EH (cell line): ENCODE measurements around the gene KRT79.
"Not testable (repeated sequence)": the region's sequence is repeated elsewhere in the genome, so short reads cannot be mapped to it uniquely, and the experiment has no call there.

Experiments
- DNase-seq: peaks from one replicate; pipeline ENCODE4 v3.0.0-alpha.2; 2015; ENCODE audit warnings: low read depth

The KRT79 gene

DNA sequence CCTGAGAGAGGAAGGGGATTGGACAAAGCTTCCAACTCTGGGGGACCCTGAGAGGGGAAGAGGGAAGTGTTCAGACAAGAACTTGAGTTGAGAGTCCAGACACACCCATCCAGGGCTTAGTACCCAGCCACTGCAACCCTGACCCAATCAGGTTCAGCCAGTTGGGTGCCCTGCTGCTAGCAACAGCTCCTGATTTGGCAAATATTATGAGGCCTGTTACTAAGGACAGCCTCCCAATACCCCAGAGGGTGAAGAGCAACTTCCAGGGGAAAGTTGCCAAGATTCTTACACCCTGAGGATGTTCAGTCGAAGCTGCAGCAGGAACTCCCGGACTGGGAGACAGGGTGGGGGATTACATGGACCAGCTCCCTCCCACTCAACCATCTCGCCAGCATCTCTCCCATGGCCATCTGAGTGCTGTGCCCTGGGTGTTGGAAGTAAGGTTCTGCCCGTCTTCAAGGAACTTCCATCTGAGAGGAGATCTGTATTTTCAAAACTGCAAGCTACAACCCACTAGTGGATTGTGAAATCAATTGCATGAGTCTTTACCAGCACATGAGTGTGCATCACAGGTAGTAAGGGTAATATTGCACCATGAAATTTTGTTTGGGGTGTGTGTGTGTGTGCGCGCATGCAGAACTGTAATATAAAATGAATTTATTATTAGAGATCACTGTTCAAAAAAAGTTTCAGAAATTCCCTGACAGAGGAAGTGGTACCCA, 26.2 kb upstream of the KRT79 start:
- peak; percentile 81 for DNase-seq

DNA sequence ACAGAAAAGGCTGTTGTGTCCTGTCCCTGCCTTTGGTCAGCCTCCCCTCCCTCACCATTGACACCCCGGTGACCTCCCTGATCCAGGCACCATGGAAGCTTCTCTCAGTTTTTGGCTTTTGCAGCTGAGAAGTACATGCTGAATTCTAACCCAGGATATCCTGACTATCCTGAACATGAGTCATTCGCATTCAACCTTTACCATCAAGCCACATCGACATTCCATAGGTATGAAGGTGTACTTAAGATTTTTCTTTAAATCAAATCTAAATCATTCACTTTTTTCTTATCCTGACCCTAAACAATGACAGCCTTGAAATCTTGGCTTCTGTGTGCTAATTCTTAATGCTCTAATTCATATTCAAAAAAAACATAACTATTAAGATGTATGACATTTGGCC, 23.4 kb upstream of the KRT79 start:
- no peak for DNase-seq

DNA sequence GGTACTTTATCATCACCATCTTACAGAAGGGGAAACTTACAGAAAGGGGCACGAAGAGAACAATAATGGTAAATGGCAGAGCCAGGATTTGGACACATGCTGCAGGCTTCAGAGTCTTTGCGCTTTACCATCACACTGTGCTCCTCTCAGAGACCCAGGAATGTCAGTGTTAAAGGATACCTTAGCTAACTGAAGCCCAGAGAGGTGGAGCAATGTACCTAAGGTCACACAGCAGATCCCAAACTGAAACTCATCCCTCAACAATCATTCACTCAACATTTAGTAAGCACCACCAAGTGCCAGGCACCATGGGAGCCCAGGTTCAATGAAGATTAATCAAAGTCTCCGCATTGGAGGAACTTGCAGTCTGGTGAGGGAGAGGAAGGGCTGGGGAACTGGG, 22.7 kb upstream of the KRT79 start:
- no peak for DNase-seq

DNA sequence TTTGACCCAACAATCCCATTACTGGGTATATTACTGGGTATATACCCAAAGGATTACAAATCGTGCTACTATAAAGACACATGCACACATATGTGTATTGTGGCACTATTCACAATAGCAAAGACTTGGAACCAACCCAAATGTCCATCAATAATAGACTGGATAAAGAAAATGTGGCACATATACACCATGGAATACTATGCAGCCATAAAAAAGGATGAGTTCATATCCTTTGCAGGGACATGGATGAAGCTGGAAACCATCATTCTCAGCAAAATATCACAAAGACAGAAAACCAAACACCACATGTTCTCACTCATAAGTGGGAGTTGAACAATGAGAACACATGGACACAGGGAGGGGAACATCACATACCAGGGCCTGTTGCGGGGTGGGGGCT, 22.0 kb upstream of the KRT79 start:
- not testable (repeated sequence) for DNase-seq

DNA sequence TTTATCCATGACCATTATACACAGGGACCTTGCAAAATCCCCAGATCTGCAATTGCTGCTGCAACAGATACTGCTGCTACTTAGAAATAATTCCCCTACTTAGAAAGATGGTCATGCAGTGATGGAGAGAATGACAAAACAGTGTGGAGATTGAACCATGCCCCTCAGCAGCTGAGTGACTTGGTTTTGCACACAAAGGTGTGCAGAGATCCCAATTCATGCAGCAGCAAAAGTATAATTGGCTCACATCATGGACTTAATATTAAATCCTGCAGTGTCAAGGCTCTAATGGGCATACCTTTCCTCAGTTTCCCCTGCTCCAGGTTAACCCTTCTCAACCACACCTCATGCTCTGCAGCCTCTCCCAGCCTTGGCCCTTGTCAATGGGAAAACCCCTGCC, 17.7 kb upstream of the KRT79 start:
- DNase-seq, result no peak

DNA sequence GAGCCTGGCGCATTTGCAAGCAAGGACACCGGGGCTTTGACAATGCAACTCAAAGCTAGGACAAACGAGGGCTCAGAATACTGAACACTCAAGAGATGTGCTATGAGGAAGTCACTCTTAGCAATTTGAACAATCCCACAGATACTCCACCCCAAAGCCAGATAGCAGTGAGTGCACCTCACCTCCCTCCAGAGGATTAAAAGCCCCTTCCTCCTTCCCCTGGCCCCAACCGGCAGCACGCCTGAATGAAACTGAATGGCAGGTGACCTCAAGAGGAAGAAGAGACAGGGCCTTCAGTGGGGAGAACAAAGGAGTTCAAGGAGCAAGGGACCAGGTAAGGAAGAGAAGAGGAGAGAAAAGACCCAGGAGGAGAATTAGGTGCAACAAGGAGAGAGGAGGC, 16.6 kb upstream of the KRT79 start:
- no peak for DNase-seq

DNA sequence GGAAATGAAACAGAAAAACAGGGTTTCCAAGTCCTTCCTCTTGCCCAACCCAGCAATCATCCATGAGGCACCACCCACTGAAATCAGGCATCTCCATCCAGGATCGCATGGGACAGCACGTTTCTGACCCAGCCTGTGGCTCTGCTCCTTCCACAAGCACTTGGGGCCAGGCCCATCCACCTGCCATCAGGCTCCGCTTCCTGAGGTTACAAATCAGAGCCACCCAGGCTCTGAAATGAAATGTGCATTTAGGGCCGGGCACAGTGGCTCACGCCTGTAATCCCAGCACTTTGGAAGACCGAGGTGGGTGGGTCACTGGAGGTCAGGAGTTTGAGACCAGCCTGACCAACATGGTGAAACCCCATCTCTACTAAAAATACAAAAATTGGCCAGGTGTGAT, 15.4 kb upstream of the KRT79 start:
- no peak for DNase-seq

DNA sequence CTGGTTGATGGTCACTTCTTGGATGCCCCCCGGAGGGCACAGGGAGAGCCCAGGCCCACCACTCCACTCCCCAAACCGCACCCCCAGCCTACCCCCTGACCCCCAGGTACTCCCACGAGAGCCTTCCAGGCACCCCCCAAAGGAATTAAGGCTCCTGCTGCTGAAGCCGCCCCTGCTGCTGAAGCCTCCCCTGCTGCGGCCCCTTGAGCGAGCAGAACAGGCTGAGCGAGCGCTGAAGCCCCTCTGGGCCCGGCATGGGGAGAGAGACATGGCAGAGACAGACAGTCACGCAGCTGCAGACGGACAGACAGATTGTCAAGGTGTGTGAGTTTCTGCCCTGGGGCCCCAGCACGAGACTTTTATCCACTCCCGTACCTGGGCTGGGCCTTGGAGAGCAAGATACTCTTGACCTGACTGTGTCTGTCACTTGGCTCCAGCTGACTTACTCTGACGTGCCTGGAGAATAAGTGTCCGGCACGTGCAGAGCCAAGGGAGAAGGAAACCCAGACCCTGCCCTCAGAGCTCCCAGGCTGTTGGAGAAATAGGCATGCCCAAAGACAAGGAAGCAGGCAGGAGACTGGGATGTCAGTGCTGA, 14.6 kb upstream of the KRT79 start, which contains the start of gene KRT78:
Gene KRT78, minus strand, starts transcription at position 334 of the 595 bp plus-strand sequence. Its CDS starts 64 bp downstream, at position 270.
- no peak for DNase-seq

DNA sequence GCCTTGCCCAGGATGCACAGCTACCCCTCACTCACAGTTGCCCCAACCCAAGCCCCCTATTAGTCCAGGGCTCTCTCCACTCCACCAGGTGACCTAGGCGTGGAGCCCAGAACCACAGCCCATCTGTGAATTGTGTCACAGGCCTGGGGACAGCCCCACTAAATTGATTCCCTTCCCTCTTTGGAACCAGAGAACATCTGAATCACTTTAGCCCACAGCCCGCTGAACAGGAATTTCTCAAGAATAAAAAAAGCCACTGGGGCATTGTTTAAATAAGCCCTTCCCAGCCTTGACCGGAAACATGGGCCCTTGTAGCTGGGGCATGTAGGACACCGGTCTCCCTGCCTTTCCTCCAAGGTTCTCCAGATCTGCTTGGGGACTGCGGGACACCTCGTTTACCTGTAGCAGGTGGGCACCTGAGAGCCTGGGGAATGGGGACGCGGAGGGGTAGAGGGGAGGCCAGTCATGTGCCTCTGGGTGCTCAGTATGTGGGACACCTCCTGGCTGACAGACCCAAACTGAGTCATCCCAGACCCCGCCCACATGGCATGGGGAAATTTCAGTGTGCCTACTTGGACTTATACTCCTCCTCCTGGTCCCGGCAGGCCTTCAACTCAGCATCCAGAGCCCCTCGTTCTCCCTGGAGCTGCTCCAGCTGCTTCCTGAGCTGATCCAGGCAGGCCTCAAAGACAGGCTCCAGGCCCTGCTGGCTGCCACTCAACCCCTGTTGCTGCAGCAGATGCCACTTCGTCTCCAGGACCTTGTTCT, 13.4 kb upstream of the KRT79 start:
- DNase-seq, result peak; percentile 20

DNA sequence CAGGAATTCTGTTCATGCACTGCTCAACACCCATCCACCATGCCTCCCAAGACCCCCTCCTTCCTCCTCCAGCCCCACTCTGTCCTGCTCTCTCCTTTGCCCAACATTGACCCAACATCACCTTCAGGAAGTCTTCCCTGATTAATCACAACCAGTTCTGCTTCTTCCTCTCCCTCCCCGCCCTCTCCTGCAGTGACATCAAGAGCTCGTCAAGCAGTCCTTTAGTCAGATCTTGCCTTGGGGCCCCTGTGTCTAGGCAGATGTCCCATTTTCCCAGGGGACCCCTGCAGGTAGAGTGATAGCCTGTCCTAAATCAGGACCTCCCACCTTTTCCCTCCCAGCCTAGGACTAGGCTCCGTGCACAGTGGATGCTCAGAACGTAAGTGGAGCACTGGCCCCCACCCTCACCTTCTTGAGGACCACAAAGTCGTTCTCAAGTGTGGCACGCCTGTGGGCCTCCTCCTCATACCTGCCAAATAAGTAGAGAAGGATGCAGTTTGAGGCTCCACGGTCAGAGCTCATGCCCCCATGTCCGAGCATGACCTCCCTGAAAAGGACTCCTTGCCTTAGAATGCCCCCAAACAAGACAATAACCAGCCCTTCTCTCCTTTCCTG, 12.4 kb upstream of the KRT79 start:
- no peak for DNase-seq

DNA sequence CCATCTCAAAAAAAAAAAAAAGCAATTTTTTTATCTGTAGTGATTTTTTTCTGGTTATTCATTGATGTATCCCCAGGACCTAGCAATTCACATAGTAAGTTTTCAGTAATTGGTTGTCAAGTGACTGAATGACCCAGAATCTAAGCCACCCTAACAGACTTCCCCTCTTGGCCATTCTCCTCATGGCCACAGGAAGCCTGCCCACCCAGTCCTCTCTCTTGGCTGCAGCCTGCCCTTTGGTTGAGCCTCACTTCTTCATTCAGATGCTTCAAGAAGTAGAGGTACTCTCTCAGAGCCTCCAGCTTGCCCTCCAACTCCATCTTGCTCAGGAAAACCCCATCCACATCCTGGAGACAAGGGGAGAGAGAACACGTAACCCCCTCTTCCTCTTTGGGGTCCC, 11.8 kb upstream of the KRT79 start:
- no peak for DNase-seq

DNA sequence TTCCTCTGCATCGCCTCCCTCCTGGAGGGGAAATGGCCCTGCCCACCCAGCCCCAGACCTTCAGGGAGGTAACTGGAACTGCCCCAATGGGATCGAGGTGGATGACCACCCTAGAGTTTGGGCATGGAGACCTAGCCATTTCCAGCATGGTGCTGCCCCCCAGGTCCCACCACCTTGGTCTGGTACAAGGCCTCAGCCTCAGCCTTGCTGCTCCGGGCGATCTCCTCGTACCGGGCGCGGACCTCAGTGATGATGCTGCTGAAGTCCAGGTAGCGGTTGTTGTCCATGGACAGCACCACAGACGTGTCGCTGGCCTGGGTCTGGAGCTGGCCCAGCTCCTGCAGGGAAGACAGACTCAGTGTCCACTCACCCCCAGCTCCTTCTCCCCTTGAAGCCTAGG, 10.3 kb upstream of the KRT79 start:
- DNase-seq, result no peak

DNA sequence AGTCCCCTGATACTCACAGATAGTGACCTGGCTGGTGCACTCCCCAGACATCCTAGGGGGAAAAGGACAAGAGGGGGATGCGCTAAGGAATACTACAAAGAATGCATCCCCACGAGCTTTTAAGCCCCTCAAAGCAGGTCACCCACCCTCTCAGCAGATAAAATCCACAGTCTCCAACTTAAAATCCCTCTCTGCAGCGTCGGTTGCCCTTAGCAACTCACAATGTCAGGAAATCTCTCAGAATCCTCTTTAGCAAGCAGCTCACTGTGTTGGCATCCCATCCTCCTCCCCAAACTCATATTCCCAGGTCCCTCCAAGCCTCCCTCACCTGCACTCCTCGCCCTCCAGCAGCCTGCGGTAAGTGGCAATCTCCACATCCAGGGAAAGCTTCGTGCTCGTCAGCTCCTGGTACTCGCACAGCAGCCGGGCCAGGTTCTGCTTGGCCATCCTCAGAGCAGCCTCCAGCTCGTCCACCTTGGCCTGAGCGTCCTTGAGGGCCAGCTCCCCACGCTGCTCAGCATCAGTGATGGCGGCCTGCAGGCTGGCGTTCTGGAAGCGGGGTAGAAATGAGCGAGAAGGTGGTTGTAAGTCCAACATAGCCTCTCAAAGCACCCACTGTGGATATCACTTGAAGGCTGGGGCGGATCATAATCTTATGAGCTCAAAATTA, 5.5 kb upstream of the KRT79 start:
- no peak for DNase-seq

DNA sequence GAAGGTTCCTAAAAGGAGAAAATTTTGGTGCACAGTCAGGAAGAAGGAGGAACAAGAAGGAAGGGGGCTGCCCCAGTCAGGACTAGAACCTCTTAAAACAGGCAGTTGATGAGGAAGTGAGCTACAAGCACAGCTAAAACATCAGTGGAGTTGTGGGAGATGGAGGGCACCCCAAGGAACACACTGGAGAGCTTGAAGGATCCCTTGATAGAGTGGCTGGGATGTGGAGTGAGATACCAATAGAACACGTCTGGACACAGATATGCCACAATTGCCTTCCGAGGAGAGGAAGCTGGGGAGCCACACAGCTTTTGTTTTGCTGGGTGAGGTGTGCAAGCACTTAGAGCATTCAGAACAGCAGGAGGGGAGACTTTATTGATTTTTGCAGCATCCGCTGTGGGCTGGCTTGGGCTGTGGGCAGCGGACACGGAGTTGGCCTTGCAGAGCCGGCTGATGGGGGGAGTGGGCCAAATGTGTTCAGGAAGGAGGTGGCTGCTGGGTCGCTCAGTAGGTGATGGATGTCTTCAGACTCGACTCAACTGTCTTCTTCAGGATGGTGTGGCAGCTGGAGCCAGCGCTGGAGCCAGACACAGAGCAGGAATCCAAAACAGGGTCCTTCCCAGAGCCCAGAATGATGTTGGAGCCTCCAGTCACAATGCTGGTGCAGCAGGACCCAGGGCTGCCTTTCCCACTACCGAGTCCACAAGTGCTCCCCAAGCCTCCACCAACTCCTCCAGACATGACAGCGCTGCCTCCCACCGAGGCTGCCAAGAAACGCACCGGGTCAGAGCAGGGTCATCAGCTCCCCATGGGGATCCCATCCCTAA, 4.7 kb upstream of the KRT79 start:
- no peak for DNase-seq

DNA sequence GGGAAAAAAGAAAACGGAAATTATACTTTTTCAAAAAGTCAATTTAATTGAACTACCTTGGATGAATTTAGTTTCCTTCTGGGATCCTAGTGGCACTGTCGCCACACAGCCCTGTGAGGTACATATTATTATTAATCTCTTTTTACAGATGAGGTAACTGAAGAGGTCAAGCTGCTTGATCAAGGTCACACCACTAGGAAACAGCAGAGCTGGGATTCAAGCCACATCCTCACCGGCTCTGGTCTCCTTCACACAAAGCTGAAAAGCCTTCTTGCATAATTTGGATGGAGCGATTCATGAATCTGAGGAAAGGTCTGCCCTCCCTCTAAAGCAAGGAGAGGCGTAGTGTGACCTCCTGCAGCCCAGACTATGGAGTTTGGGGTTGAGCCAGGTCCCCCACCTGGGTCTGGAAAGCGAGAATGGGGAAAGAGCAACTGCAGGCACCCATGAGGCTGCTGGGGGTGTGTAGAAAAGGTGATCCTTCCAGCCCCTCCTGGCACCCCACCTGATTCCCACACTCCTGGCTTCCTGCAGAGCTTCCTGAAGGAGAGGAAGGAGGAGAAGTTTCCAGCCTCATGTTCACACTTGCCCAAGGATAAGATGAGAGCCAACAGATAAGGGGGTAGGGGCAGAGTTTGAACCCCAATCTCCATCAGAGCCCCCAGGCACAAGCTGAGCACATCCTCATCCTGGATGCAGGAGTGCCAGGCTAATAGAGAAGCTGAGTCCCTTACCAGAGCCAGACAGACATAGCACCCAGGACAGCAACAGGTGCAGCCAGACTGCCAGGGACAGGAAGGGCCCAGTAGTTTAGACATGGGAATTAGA, 3.9 kb upstream of the KRT79 start:
- no peak for DNase-seq

DNA sequence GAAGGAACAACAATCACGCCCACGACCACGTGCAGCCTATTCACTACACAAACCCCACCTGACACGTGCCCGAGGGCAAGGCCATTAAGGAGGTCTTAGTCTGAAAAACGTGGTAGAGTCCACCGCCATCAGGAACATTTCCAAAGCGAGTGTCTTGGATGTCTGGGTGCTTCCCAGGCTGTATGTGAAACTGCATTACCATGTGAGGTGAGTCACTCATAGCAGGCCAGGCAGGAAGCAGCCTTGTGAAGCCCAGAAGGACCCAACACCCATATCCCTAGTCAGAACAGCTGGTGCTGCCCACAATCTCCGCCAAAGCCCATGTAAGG, 3.3 kb upstream of the KRT79 start:
- peak; percentile 82 for DNase-seq

DNA sequence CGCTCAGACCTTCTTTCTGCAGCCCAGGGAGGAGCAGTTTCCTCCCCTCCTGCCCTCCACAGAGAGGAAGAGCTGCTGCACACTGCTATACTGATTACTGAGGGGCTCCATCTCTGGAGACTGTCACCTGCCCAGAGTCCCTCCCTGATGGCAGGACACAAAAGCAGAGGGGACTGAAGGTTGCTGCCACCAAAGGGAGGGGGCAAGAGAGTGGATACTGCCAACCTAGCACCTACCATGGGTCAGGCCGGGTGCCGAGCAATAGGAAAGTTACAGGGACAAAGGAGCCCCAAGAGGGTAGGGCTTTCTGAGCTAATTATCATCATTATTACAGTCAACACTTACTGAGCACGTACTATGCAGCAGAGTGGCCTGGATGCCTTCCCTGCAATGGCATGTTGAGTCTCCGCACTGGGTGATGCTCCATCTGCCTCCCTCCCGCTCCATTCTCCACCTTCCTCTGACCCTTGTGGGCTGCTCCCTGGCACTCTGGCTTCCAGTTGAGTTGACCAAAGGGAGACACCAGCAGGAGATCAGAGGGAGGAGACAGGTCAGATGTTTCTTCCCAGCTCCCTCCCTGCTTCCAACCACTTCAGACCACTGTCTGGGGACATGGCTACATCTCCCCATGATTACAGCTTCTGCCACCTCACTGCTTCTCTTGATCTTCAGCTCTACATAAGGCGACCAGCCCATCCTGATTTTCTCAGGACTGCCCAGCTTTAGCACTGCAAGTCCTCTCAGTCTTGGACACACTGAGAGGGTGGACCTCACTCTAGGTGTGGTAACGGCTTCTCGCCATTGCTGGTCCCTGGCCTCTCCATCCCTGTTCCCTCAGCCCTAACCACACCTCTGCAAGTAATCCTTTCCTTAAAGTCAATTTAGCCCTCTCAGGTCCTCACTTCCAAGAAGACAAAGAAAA, 2.6 kb upstream of the KRT79 start:
- DNase-seq, result no peak

DNA sequence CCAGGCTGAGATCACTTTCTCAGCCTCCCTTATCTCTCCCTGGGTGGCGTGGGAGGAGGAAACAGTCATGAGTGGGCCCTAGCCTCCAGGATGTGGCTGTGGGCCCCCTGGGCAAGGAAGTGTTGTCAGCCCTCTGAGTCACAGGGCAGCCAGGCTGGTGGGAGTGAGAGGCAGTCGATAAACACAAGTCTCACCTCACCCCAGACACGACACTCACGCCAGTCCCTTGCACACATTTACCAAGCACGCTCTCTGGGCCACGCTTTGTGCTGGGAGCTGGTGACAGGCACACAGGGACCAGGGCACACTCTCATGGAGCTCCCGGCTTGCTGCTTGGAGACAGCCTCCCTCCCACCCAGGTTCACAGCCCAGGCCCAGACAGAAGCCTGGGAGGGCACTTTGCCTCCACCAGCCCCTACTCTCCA, 1.9 kb upstream of the KRT79 start:
- DNase-seq, result peak; percentile 79

DNA sequence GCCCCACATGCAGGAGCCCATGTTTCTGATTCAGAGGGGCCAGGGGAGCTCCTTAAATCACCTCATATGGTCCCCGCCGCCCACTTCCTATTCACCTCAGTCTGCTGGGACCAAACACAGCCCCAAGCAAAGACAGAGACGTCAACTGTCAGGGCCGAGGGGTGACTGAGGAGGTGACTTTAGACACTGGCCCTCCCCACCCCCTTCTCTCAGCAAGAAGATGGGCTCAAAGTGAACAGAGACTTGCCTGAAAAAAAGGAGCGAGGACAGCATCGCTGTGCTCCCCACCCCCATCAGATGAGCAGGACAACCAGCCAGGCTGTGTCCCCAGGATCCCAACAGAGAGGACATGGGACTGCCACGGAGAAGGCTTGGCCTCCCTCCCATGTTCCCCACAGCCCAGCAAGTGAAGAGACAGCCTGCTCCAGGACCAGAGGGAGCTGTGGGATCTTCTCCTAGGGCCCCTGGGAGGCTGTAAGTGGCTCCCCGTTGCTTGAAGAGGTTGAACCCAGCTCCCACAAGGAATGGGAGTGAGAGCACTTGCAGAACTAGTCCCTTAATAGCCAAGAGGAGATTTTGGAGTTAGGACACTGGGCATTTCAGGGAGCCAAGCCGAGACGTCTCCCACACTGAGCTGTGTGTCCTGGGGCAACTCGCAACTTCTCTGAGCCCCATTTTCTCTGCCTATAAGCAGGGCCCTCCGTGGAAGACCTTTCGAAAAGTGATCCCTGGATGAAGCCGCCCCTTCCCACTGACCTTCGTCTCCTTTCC, 1.3 kb upstream of the KRT79 start:
- no peak for DNase-seq
